ENCODE results near the gene HFM1. TPM values are rescaled to one million over a fixed set of nuclear protein-coding genes. Genes with fewer than 3 reads are reported as not detected.

The HFM1 gene
- total and polyA plus RNA-seq, 9 of the 15 experiments (the other 6 are each of a cell fraction or from before 2014, with no cell fraction given) = 1.5 to 6.4 (median 3.7) TPM

DNA sequence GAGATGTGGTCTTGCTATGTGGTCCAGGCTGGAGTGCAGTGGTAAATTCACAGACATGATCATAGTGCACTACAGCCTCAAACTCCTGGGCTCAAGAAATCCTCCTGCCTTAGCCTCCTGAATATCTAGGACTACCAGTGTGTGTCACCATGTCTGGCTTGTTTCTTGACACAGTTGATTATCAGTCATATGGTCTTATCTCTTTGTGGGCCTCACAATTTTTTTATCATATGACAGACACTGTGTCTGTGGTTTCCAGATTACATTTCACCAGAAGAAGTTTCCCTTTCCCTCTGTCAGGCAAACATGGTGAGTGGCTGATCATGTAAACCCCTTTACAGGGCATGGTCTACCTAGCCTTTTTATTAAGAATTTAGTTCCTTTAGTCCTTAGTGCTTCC is 96.1 kb downstream of the HFM1 start (continued):
- TF ChIP-seq CHCHD3 (CRISPR knock-in tag; IDR thresholded peaks at IDR 0.05) (no peak), XRCC4 (IDR thresholded peaks at IDR 0.05; ENCODE audit: extremely low read depth, insufficient read depth, insufficient read length) (no peak), HDAC2 (IDR thresholded peaks at IDR 0.05) (no peak), BCLAF1 (IDR thresholded peaks at IDR 0.05; ENCODE audit: borderline replicate concordance in 1 of 2, control insufficient read depth in 1 of 2, low read depth in 2 of 2, low read length in 1 of 2) (no peak), TCF7L2 (IDR thresholded peaks at IDR 0.05; ENCODE audit: low read depth, low read length) (no peak), BRCA1 (IDR thresholded peaks at IDR 0.05) (no peak), BRCA1 (CRISPR knock-in tag; IDR thresholded peaks at IDR 0.05) (no peak), CEBPG (CRISPR knock-in tag; IDR thresholded peaks at IDR 0.05) (no peak), CEBPG (tag; conservative IDR thresholded peaks at IDR 0.05 in 1 of 2, IDR thresholded peaks at IDR 0.05 in 1 of 2) (no peak), TAF1 (IDR thresholded peaks at IDR 0.05; ENCODE audit: control insufficient read depth, extremely low read depth, insufficient read depth, low read length, severe bottlenecking) (no peak), MYNN (IDR thresholded peaks at IDR 0.05) (no peak), MYNN (CRISPR knock-in tag; IDR thresholded peaks at IDR 0.05) (no peak), SMAD2 (IDR thresholded peaks at IDR 0.05; ENCODE audit: low read depth, low read length) (no peak), MYC (IDR thresholded peaks at IDR 0.05; ENCODE audit: low read depth, low read length) (no peak), MYC (CRISPR knock-in tag; IDR thresholded peaks at IDR 0.05; ENCODE audit: borderline replicate concordance, low read depth) (no peak), HDAC6 (IDR thresholded peaks at IDR 0.05; ENCODE audit: low read depth, low read length) (no peak), SETDB1 (IDR thresholded peaks at IDR 0.05; ENCODE audit: low read length) (no peak), SPI1 (IDR thresholded peaks at IDR 0.05; ENCODE audit: borderline replicate concordance, low read depth, low read length) (no peak), HDGF (IDR thresholded peaks at IDR 0.05) (no peak), ZNF589 (CRISPR knock-in tag; IDR thresholded peaks at IDR 0.05; ENCODE audit: low read depth) (peak; percentile 49; the same call in 1 of the 2 replicates)
- TF ChIP-seq, protein P1, sequence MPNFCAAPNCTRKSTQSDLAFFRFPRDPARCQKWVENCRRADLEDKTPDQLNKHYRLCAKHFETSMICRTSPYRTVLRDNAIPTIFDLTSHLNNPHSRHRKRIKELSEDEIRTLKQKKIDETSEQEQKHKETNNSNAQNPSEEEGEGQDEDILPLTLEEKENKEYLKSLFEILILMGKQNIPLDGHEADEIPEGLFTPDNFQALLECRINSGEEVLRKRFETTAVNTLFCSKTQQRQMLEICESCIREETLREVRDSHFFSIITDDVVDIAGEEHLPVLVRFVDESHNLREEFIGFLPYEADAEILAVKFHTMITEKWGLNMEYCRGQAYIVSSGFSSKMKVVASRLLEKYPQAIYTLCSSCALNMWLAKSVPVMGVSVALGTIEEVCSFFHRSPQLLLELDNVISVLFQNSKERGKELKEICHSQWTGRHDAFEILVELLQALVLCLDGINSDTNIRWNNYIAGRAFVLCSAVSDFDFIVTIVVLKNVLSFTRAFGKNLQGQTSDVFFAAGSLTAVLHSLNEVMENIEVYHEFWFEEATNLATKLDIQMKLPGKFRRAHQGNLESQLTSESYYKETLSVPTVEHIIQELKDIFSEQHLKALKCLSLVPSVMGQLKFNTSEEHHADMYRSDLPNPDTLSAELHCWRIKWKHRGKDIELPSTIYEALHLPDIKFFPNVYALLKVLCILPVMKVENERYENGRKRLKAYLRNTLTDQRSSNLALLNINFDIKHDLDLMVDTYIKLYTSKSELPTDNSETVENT (CRISPR knock-in tag; IDR thresholded peaks at IDR 0.05) = no peak
- TF ChIP-seq, protein P2, sequence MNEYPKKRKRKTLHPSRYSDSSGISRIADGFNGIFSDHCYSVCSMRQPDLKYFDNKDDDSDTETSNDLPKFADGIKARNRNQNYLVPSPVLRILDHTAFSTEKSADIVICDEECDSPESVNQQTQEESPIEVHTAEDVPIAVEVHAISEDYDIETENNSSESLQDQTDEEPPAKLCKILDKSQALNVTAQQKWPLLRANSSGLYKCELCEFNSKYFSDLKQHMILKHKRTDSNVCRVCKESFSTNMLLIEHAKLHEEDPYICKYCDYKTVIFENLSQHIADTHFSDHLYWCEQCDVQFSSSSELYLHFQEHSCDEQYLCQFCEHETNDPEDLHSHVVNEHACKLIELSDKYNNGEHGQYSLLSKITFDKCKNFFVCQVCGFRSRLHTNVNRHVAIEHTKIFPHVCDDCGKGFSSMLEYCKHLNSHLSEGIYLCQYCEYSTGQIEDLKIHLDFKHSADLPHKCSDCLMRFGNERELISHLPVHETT (CRISPR knock-in tag; conservative IDR thresholded peaks at IDR 0.05 in 1 of 2, IDR thresholded peaks at IDR 0.05 in 1 of 2) = peak in 1 of 2 experiments; percentile 74; a peak in 1 of 4 replicates

Measured in K562 (cell line).